ENCODE data around the gene ADAMTS19. TPM values are rescaled to one million over a fixed set of nuclear protein-coding genes. Genes with fewer than 3 reads are reported as not detected.

ADAMTS19 gene
- total and polyA plus RNA-seq, 9 donors = 0.18 to 23.5 (median 2.2) TPM

DNA sequence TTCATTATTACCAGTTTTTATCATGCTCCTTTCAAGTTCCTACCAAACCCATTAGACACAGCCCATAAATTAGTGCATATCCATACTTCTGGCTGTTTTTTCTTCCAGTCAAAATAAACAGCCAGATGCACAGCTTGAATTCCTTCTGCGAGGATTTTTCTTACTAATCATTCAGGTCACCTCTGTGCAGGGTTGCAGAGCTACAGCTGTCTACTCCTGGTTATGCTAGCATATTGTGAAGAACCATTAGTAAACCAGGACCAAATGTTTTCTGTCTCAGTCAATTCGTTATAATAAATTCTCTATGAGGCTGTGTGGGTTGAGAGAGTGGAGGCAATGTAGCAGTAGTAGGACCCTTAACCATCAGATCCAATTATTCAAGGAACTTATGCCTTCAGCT is 279.7 kb downstream of the ADAMTS19 start:
- Histone ChIP-seq H3K27me3 (no peaks in the 10 kb centered on the region), H3K4me3 (no peak overlapping the region), H3K36me3 (no peaks in the 10 kb centered on the region), H3K9me3 (no peaks in the 10 kb centered on the region), H3K4me1 (ENCODE audit: insufficient read depth) (no peaks in the 10 kb centered on the region), H3K27ac (no peak overlapping the region)
- no peak for TF ChIP-seq EP300 (IDR thresholded peaks at IDR 0.05)
- TF ChIP-seq, protein P1, sequence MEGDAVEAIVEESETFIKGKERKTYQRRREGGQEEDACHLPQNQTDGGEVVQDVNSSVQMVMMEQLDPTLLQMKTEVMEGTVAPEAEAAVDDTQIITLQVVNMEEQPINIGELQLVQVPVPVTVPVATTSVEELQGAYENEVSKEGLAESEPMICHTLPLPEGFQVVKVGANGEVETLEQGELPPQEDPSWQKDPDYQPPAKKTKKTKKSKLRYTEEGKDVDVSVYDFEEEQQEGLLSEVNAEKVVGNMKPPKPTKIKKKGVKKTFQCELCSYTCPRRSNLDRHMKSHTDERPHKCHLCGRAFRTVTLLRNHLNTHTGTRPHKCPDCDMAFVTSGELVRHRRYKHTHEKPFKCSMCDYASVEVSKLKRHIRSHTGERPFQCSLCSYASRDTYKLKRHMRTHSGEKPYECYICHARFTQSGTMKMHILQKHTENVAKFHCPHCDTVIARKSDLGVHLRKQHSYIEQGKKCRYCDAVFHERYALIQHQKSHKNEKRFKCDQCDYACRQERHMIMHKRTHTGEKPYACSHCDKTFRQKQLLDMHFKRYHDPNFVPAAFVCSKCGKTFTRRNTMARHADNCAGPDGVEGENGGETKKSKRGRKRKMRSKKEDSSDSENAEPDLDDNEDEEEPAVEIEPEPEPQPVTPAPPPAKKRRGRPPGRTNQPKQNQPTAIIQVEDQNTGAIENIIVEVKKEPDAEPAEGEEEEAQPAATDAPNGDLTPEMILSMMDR (IDR thresholded peaks at IDR 0.05) = no peak
- intact Hi-C loops (cut with DNase I) = no loop called here
- DNase-seq = no peak
- WGBS, 3 donors = 16 to 51% (median 35%) methylated on average over 2 of the region's 2 CpGs

DNA sequence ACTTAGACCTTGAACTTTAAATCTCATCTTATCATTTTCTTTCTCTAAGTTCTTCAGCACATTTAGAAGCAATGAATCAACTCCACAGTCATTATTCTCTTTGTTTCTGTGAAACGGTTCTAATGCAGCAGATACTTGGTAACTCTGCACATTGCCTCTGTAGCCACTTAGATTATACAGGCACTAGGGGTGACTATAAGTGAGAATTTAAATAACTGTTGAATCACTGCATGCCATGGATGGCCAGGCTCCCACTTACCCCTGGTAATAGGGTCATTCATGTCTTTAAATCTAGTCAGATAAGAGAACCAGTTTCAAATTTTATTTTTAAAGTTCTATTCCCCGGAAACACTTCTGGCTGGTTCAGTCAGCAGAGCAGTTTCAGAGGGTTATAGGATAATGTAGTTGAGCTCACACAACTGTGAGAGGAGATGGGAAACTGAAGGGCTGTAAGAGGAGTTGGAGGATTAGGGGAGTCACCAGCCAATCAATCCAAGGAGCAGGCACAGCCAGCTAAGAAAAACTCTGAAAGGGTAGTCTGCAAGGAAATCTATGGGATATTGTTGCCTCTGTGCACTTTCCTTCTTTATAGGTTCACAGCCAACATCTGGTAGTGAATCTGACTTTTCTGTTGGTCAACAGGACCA is 283.6 kb downstream of the ADAMTS19 start:
- no peaks in the 10 kb centered on the region for H3K4me1 ChIP-seq (ENCODE audit: insufficient read depth)
- H3K27me3 ChIP-seq = no peaks in the 10 kb centered on the region
- no peak overlapping the region for H3K4me3 ChIP-seq
- no peaks in the 10 kb centered on the region for H3K9me3 ChIP-seq
- H3K36me3 ChIP-seq = no peaks in the 10 kb centered on the region
- TF ChIP-seq, protein P1 (IDR thresholded peaks at IDR 0.05) = no peak
- intact Hi-C loops (cut with DNase I) = no loop called here
- H3K27ac ChIP-seq = no peak overlapping the region
- 43 to 53% (median 44%) methylated on average over 2 of the region's 2 CpGs for WGBS, 3 donors
- DNase-seq = no peak

DNA sequence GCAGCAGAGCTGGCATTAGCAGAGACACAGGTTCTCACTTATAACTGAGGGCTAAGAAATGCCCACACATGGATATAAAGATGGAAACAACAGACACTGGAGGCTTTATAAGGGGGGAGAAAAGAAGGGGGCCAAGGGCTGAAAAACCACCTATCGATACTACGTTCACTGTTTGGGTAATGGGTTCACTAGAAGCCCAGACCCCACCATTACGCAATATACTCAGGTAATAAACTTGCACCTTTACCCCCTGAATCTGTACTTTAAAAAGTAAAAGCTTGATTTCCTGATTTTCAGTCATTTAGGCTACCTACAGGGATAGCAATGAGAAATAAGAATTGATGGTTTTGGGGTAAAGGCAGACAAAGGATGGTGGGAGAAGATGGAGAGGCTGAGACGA is 285.9 kb downstream of the ADAMTS19 start:
- 94 to 96% (median 94%) methylated on average over 4 of the region's 4 CpGs for WGBS, 3 donors

DNA sequence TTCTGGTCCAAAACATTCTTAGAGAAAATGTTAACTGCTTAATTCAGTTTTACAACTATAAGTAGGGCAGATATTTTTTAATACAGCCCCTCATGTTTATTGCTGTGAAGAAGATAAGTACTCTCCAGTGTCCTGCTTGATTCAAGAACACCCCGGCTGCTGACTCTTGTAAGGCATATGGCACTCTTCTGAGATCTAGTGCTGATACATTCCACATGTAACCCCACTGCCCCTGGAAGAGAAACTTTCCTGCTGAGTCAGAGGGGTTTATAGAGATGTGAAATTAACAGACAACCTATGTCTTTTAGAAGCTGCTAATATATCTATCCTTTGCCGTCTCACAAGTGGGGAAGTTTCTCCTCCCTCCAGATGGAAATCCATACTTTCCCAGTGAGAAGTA is 286.8 kb downstream of the ADAMTS19 start:
- Histone ChIP-seq H3K4me3 (no peak overlapping the region), H3K27ac (no peak overlapping the region), H3K9me3 (no peaks in the 10 kb centered on the region), H3K36me3 (no peaks in the 10 kb centered on the region), H3K4me1 (ENCODE audit: insufficient read depth) (no peaks in the 10 kb centered on the region), H3K27me3 (no peaks in the 10 kb centered on the region)
- WGBS, 3 donors = 41 to 48% (median 43%) methylated on average over 2 of the region's 2 CpGs
- intact Hi-C loops (cut with DNase I) = no loop called here
- TF ChIP-seq, protein P1 (IDR thresholded peaks at IDR 0.05) = no peak
- TF ChIP-seq EP300 (IDR thresholded peaks at IDR 0.05) (no peak), POLR2A (IDR thresholded peaks at IDR 0.05) (no peak)
- DNase-seq = no peak

More for the DNA sequence above, 285.9 kb downstream of the ADAMTS19 start:
- no peak overlapping the region for H3K27ac ChIP-seq
- H3K4me1 ChIP-seq (ENCODE audit: insufficient read depth) = no peaks in the 10 kb centered on the region
- no peak for TF ChIP-seq POLR2A (IDR thresholded peaks at IDR 0.05)
- TF ChIP-seq, protein P1 (IDR thresholded peaks at IDR 0.05) = no peak
- TF ChIP-seq EP300 (IDR thresholded peaks at IDR 0.05) = no peak
- intact Hi-C loops (cut with DNase I) = no loop called here
- H3K4me3 ChIP-seq = no peak overlapping the region
- no peaks in the 10 kb centered on the region for H3K27me3 ChIP-seq
- DNase-seq = no peak
- H3K36me3 ChIP-seq = no peaks in the 10 kb centered on the region
- no peaks in the 10 kb centered on the region for H3K9me3 ChIP-seq

Data from ovary (tissue), 9 donors.